Activated T-cell treated with anti-CD3 and anti-CD28 coated beads, Interleukin-2, amount 50 U/mL, for 72 hours (primary cell): ENCODE measurements around the gene ORC1. TPM values are rescaled to one million over a fixed set of nuclear protein-coding genes. Genes with fewer than 3 reads are reported as not detected.

ENCODE experiments used
- ATAC-seq, 2 donors: fragments of 150-1000 bp; cut with Tn5 transposase; replicated peaks in 1 of 2; 2 replicates each; pipeline ENCODE4 v1.10.0; 2021; ENCODE audit warnings: moderate library complexity in 2 of 2, mild to moderate bottlenecking in 1 of 2
- DNase-seq, 2 donors: peaks; one replicate each; pipeline ENCODE4 v3.0.0; 2021 to 2022; ENCODE audit warnings: mixed read lengths in 1 of 2
- H3K27ac Mint-ChIP-seq: one replicate; pipeline ENCODE4 v1.8.0; 2022; ENCODE audit warnings: mild to moderate bottlenecking, moderate library complexity, mixed read lengths
- H3K27me3 Mint-ChIP-seq: one replicate; pipeline ENCODE4 v1.8.0; 2022; ENCODE audit warnings: low read depth, mixed read lengths
- H3K36me3 Mint-ChIP-seq, 2 donors: one replicate each; pipeline ENCODE4 v1.8.0; 2022; ENCODE audit warnings: mixed read lengths in 2 of 2, mild to moderate bottlenecking in 1 of 2; ENCODE audit not compliant: insufficient read depth in 2 of 2
- H3K4me1 Mint-ChIP-seq: one replicate; pipeline ENCODE4 v1.8.0; 2022; ENCODE audit warnings: low read depth, mixed read lengths
- H3K4me3 Mint-ChIP-seq, 2 donors: one replicate each; pipeline ENCODE4 v1.8.0; 2022; ENCODE audit warnings: mild to moderate bottlenecking in 2 of 2, mixed read lengths in 2 of 2, moderate library complexity in 2 of 2
- H3K9me3 Mint-ChIP-seq, 2 donors: one replicate each; pipeline ENCODE4 v1.8.0; 2022; ENCODE audit warnings: mixed read lengths in 2 of 2
- total RNA-seq, 2 donors: library from RNA; stranded (reverse); gene quantifications; one replicate each; pipeline ENCODE4 v1.2.3, GENCODE V29; 2022

Gene ORC1
- total RNA-seq, 2 donors from 2014 or later = 37.1 to 43.5 TPM

GRCh38 chr1:52368383-52369172, 35.6 kb downstream of the ORC1 start:
- ATAC-seq (peak in 1 of 2 donors; percentile 21), DNase-seq (peak; percentile 73 to 76)
- H3K4me3 Mint-ChIP-seq = peak overlapping the region; percentile 63 to 74
- H3K9me3 Mint-ChIP-seq = peaks cover 0 to 3% of the 10 kb centered on the region in 2 donors
- H3K27ac Mint-ChIP-seq = no peak overlapping the region
- H3K4me1 Mint-ChIP-seq = peaks cover 43% of the 10 kb centered on the region
- no peaks in the 10 kb centered on the region for H3K27me3 Mint-ChIP-seq
- peaks cover 4 to 8% of the 10 kb centered on the region in 2 donors for H3K36me3 Mint-ChIP-seq

GRCh38 chr1:52367272-52367671, 37.0 kb downstream of the ORC1 start:
- H3K27me3 Mint-ChIP-seq = no peaks in the 10 kb centered on the region
- DNase-seq = no peak
- H3K36me3 Mint-ChIP-seq = peaks cover 2 to 8% of the 10 kb centered on the region in 2 donors
- H3K9me3 Mint-ChIP-seq = peaks cover 0 to 3% of the 10 kb centered on the region in 2 donors
- ATAC-seq = no peak
- H3K4me1 Mint-ChIP-seq = peaks cover 54% of the 10 kb centered on the region
- H3K27ac Mint-ChIP-seq = no peak overlapping the region
- peak overlapping the region; percentile 18 to 39 for H3K4me3 Mint-ChIP-seq

GRCh38 chr1:52366517-52366827, 37.8 kb downstream of the ORC1 start:
- Mint-ChIP-seq H3K4me1 (peaks cover 60% of the 10 kb centered on the region), H3K27me3 (no peaks in the 10 kb centered on the region), H3K9me3 (peaks cover 0 to 3% of the 10 kb centered on the region in 2 donors), H3K27ac (no peak overlapping the region), H3K36me3 (peaks cover 2 to 8% of the 10 kb centered on the region in 2 donors), H3K4me3 (peak overlapping the region; percentile 77 to 92)
- DNase-seq = no peak
- ATAC-seq = no peak

GRCh38 chr1:52365746-52366516, 38.3 kb downstream of the ORC1 start, which contains the start of gene CC2D1B:
Gene CC2D1B (minus strand): TSS chr1:52366205. CDS start chr1:52364620, 1,585 bp downstream.
- Mint-ChIP-seq H3K27ac (peak within 1 kb of the TSS; percentile 94), H3K27me3 (no peaks in the 10 kb centered on the region), H3K36me3 (peaks cover 2 to 8% of the 10 kb centered on the region in 2 donors), H3K4me3 (peak within 1 kb of the TSS; percentile 92 to 96), H3K4me1 (peaks cover 60% of the 10 kb centered on the region), H3K9me3 (peaks cover 0 to 3% of the 10 kb centered on the region in 2 donors)
- ATAC-seq (peak; percentile 94 to 95), DNase-seq (peak; percentile 100)

- H3K9me3 Mint-ChIP-seq = peaks cover 0 to 3% of the 10 kb centered on the region in 2 donors
- ATAC-seq = no peak
- peaks cover 2 to 3% of the 10 kb centered on the region in 2 donors for H3K36me3 Mint-ChIP-seq
- peak; percentile 29 for DNase-seq
- H3K4me3 Mint-ChIP-seq = peak overlapping the region; percentile 92 to 96
- peaks cover 60% of the 10 kb centered on the region for H3K4me1 Mint-ChIP-seq
- H3K27me3 Mint-ChIP-seq = no peaks in the 10 kb centered on the region
- peak overlapping the region; percentile 94 for H3K27ac Mint-ChIP-seq
Measured at GRCh38 chr1:52365071-52365745, 39.0 kb downstream of the ORC1 start.

GRCh38 chr1:52364235-52364839, 39.9 kb downstream of the ORC1 start:
- peaks cover 2 to 3% of the 10 kb centered on the region in 2 donors for H3K36me3 Mint-ChIP-seq
- ATAC-seq = no peak
- H3K4me3 Mint-ChIP-seq = peak overlapping the region; percentile 92 to 96
- peak overlapping the region; percentile 82 for H3K27ac Mint-ChIP-seq
- no peaks in the 10 kb centered on the region for H3K9me3 Mint-ChIP-seq
- H3K27me3 Mint-ChIP-seq = no peaks in the 10 kb centered on the region
- DNase-seq = peak in 1 of 2 donors; percentile 14
- peaks cover 58% of the 10 kb centered on the region for H3K4me1 Mint-ChIP-seq

- Mint-ChIP-seq H3K9me3 (no peaks in the 10 kb centered on the region), H3K27me3 (no peaks in the 10 kb centered on the region), H3K36me3 (peaks cover 2 to 18% of the 10 kb centered on the region in 2 donors), H3K4me3 (no peak overlapping the region), H3K27ac (no peak overlapping the region), H3K4me1 (peaks cover 35% of the 10 kb centered on the region)
- ATAC-seq (no peak), DNase-seq (no peak)
Measured at GRCh38 chr1:52360595-52360968, 43.6 kb downstream of the ORC1 start.

GRCh38 chr1:52359676-52360594, 44.3 kb downstream of the ORC1 start:
- Mint-ChIP-seq H3K4me3 (no peak overlapping the region), H3K27me3 (no peaks in the 10 kb centered on the region), H3K36me3 (peaks cover 5 to 18% of the 10 kb centered on the region in 2 donors), H3K27ac (no peak overlapping the region), H3K9me3 (no peaks in the 10 kb centered on the region), H3K4me1 (peaks cover 31% of the 10 kb centered on the region)
- ATAC-seq = no peak
- DNase-seq = no peak

GRCh38 chr1:52358851-52359497, 45.2 kb downstream of the ORC1 start:
- H3K36me3 Mint-ChIP-seq = peaks cover 5 to 21% of the 10 kb centered on the region in 2 donors
- no peak overlapping the region for H3K4me3 Mint-ChIP-seq
- H3K4me1 Mint-ChIP-seq = peaks cover 21% of the 10 kb centered on the region
- ATAC-seq (no peak), DNase-seq (no peak)
- H3K9me3 Mint-ChIP-seq = no peaks in the 10 kb centered on the region
- H3K27ac Mint-ChIP-seq = no peak overlapping the region
- H3K27me3 Mint-ChIP-seq = no peaks in the 10 kb centered on the region

GRCh38 chr1:52357397-52357796, 46.8 kb downstream of the ORC1 start:
- H3K9me3 Mint-ChIP-seq = no peaks in the 10 kb centered on the region
- no peaks in the 10 kb centered on the region for H3K27me3 Mint-ChIP-seq
- DNase-seq = no peak
- ATAC-seq = no peak
- H3K36me3 Mint-ChIP-seq = peaks cover 7 to 24% of the 10 kb centered on the region in 2 donors
- no peak overlapping the region for H3K27ac Mint-ChIP-seq
- peaks cover 8% of the 10 kb centered on the region for H3K4me1 Mint-ChIP-seq
- no peak overlapping the region for H3K4me3 Mint-ChIP-seq

- Mint-ChIP-seq H3K9me3 (no peaks in the 10 kb centered on the region), H3K27me3 (no peaks in the 10 kb centered on the region), H3K4me3 (no peak overlapping the region), H3K36me3 (peaks cover 7 to 24% of the 10 kb centered on the region in 2 donors), H3K27ac (no peak overlapping the region), H3K4me1 (peaks cover 4% of the 10 kb centered on the region)
- DNase-seq (no peak), ATAC-seq (no peak)
Measured at GRCh38 chr1:52356818-52357355, 47.3 kb downstream of the ORC1 start.
